OCI-LY7 (cell line): ENCODE data around the gene OLAH. TPM values are rescaled to one million over a fixed set of nuclear protein-coding genes. Genes with fewer than 3 reads are reported as not detected.

Source experiments
- BruUV-seq: library from RNA; stranded (reverse); fragments of 400-500 nt; replicated peaks from 2 replicates; lab custom pipeline; 2021; lab: Mats Ljungman, UMichigan
- CTCF ChIA-PET: fragments of 300-600 bp; sonication (Branson Sonifier 250); formaldehyde crosslinking; loops from one replicate; lab custom pipeline; 2022; ENCODE audit warnings: antibody characterized with exemption; ENCODE audit not compliant: unreplicated experiment; lab: Charles Lee
- POLR2A ChIA-PET: fragments of 300-600 bp; sonication (Branson Sonifier 250); formaldehyde crosslinking; loops from one replicate; lab custom pipeline; 2022; ENCODE audit warnings: antibody characterized with exemption; lab: Charles Lee
- DNase-seq: peaks from one replicate; pipeline ENCODE4 v3.0.0-alpha.2; 2015; ENCODE audit warnings: low spot score
- H2AFZ ChIP-seq: fragments of 200-600 bp; sonication (generic), shearing (Covaris generic); 2 replicates; pipeline ENCODE4 v1.6.1; 2014; ENCODE audit warnings: mild to moderate bottlenecking, antibody characterized with exemption, low read length, moderate library complexity
- H3K27ac ChIP-seq: fragments of 200-600 bp; sonication (generic); 2 replicates; pipeline ENCODE4 v1.5.1; 2014; ENCODE audit warnings: mixed run types, low read depth, mild to moderate bottlenecking, moderate library complexity, low read length, inconsistent platforms; ENCODE audit not compliant: poor library complexity, severe bottlenecking
- H3K36me3 ChIP-seq: fragments of 200-600 bp; sonication (generic); 2 replicates; pipeline ENCODE4 v1.6.1; 2014; ENCODE audit warnings: mild to moderate bottlenecking, antibody characterized with exemption, low read length, moderate library complexity, mixed read lengths; ENCODE audit not compliant: insufficient read depth
- H3K4me1 ChIP-seq: fragments of 200-600 bp; sonication (generic); 2 replicates; pipeline ENCODE4 v1.5.1; 2014; ENCODE audit warnings: mild to moderate bottlenecking, low read length; ENCODE audit not compliant: insufficient read depth, poor library complexity, severe bottlenecking
- H3K4me2 ChIP-seq: fragments of 200-600 bp; sonication (generic); 2 replicates; pipeline ENCODE4 v1.6.1; 2014; ENCODE audit warnings: mild to moderate bottlenecking, low read length
- H3K4me3 ChIP-seq: fragments of 200-600 bp; sonication (generic); 2 replicates; pipeline ENCODE4 v1.5.1; 2014; ENCODE audit warnings: mild to moderate bottlenecking, low read depth, low read length; ENCODE audit not compliant: poor library complexity, severe bottlenecking
- H3K79me2 ChIP-seq: fragments of 200-600 bp; sonication (generic); 2 replicates; pipeline ENCODE4 v1.6.1; 2016; ENCODE audit warnings: low read depth, mild to moderate bottlenecking, low read length, moderate library complexity, mixed read lengths; ENCODE audit not compliant: insufficient read depth
- H3K9me2 ChIP-seq: fragments of 200-600 bp; sonication (generic); 2 replicates; pipeline ENCODE4 v1.6.1; 2016; ENCODE audit warnings: mild to moderate bottlenecking, low read length, mixed read lengths; ENCODE audit not compliant: insufficient read depth
- H3K9me3 ChIP-seq: fragments of 200-600 bp; sonication (generic); 2 replicates; pipeline ENCODE4 v1.6.1; 2014; ENCODE audit warnings: mild to moderate bottlenecking, mixed run types, low read length, mixed read lengths
- H4K20me1 ChIP-seq: fragments of 200-600 bp; sonication (generic); 2 replicates; pipeline ENCODE4 v1.6.1; 2014; ENCODE audit warnings: mild to moderate bottlenecking, antibody characterized with exemption, low read length, moderate library complexity, mixed read lengths; ENCODE audit not compliant: insufficient read depth
- CTCF ChIP-seq: fragments of 200-600 bp; sonication (generic); conservative IDR thresholded peaks from 2 replicates; pipeline ENCODE4 v1.5.1; 2014; ENCODE audit warnings: mild to moderate bottlenecking, antibody characterized with exemption, low read length, moderate library complexity, mixed read lengths
- EZH2phosphoT487 ChIP-seq: fragments of 200-600 bp; sonication (generic); IDR thresholded peaks from 2 replicates; pipeline ENCODE4 v1.6.1; 2018; ENCODE audit warnings: low read depth, borderline replicate concordance, mild to moderate bottlenecking, mixed run types, antibody characterized with exemption, low read length, moderate library complexity, mixed read lengths
- intact Hi-C: fragments of 100-400 bp; cut with micrococcal nuclease; formaldehyde crosslinking; loops from one replicate; pipeline ENCODE4 v1.10.0; 2022; ENCODE audit not compliant: unreplicated experiment
- total RNA-seq, 2 experiments: library from RNA; depleted of rRNA in 1 of 2; stranded (reverse); fragments of >200 nt in 1 of 2; shearing (Covaris generic) in 1 of 2; gene quantifications; 2 replicates each; pipeline ENCODE4 v1.2.3, GENCODE V29; 2014 to 2022

OLAH gene
- total RNA-seq, 2 experiments from 2014 or later: not detected

GRCh38 chr10:15092855-15093408 lies 49.2 kb downstream of the OLAH start:
- H3K79me2 ChIP-seq: peaks cover 5% of the 10 kb centered on the region
- H3K27ac ChIP-seq: no peak overlapping the region
- H3K9me3 ChIP-seq: no peaks in the 10 kb centered on the region
- no peaks in the 10 kb centered on the region for H4K20me1 ChIP-seq
- DNase-seq: no peak
- no TSS peak for BruUV-seq
- H3K4me2 ChIP-seq: no peak overlapping the region
- intact Hi-C loops: no loop called here
- no peak overlapping the region for H2AFZ ChIP-seq
- H3K36me3 ChIP-seq: no peaks in the 10 kb centered on the region
- ChIA-PET CTCF (no interaction called here), POLR2A (no interaction called here)
- no peak overlapping the region for H3K4me3 ChIP-seq
- H3K4me1 ChIP-seq: peaks cover 6% of the 10 kb centered on the region
- no peaks in the 10 kb centered on the region for H3K9me2 ChIP-seq
- TF ChIP-seq EZH2phosphoT487 (no peak), CTCF (no peak)

GRCh38 chr10:15096661-15097010 lies 52.9 kb downstream of the OLAH start:
- intact Hi-C loops: loop anchor here (1.0 to 5.0 kb wide), 3 partner anchors 8 to 219 kb away; partner anchors contain the start of genes ACBD7, DCLRE1C and SUV39H2
- Histone ChIP-seq H3K4me2 (peak overlapping the region; percentile 88), H3K4me3 (peak overlapping the region; percentile 89), H4K20me1 (peaks cover 8% of the 10 kb centered on the region; the same call in 1 of the 2 replicates), H3K9me2 (no peaks in the 10 kb centered on the region), H3K27ac (peak overlapping the region; percentile 89), H2AFZ (peak overlapping the region; percentile 85), H3K79me2 (peaks cover 39% of the 10 kb centered on the region), H3K9me3 (no peaks in the 10 kb centered on the region), H3K36me3 (peaks cover 19% of the 10 kb centered on the region; the same call in 1 of the 2 replicates), H3K4me1 (peaks cover 17% of the 10 kb centered on the region)
- DNase-seq: no peak
- ChIA-PET POLR2A (no interaction called here), CTCF (no interaction called here)
- TF ChIP-seq EZH2phosphoT487 (no peak), CTCF (no peak)
- TSS peak; percentile 71 for BruUV-seq
